DND-41 (cell line): ENCODE measurements around the gene ESR2.
"Not testable (repeated sequence)": the region's sequence is repeated elsewhere in the genome, so short reads cannot be mapped to it uniquely, and the experiment has no call there.

Source experiments
- ATAC-seq: fragments of 200-7000 bp; cut with Tn5 transposase; 3 replicates; pipeline ENCODE4 v1.9.1; 2021; ENCODE audit warnings: low read depth; ENCODE audit not compliant: insufficient read depth
- DNase-seq: peaks from one replicate; pipeline ENCODE4 v3.0.0-alpha.2; 2020
- H2AFZ ChIP-seq: 2 replicates; pipeline ENCODE4 v1.6.0; 2012; ENCODE audit warnings: low read depth, low read length
- H3K27ac ChIP-seq: 2 replicates; pipeline ENCODE4 v1.5.1; 2012; ENCODE audit warnings: low read length, inconsistent platforms
- H3K27me3 ChIP-seq: fragments of 200-600 bp; sonication (generic); 2 replicates; pipeline ENCODE4 v1.6.0; 2012; ENCODE audit warnings: low read length, mild to moderate bottlenecking, inconsistent platforms; ENCODE audit not compliant: insufficient read depth, poor library complexity
- H3K36me3 ChIP-seq: 2 replicates; pipeline ENCODE4 v1.5.1; 2012; ENCODE audit warnings: low read length, inconsistent platforms; ENCODE audit not compliant: insufficient read depth
- H3K4me1 ChIP-seq: 2 replicates; pipeline ENCODE4 v1.5.1; 2012; ENCODE audit warnings: mild to moderate bottlenecking, low read length; ENCODE audit not compliant: insufficient read depth
- H3K4me2 ChIP-seq: 2 replicates; pipeline ENCODE4 v1.6.0; 2012; ENCODE audit warnings: mild to moderate bottlenecking, moderate library complexity, low read length, inconsistent platforms; ENCODE audit not compliant: insufficient read depth
- H3K4me3 ChIP-seq, 2 experiments: fragments of 200-600 bp in 1 of 2; shearing (Covaris generic) in 1 of 2; 2 replicates each; pipeline ENCODE4 v1.5.1; 2012 to 2016; ENCODE audit warnings: inconsistent platforms in 2 of 2, low read length in 2 of 2, mild to moderate bottlenecking in 2 of 2, low read depth in 1 of 2, moderate library complexity in 1 of 2
- H3K79me2 ChIP-seq: 2 replicates; pipeline ENCODE4 v1.6.0; 2012; ENCODE audit warnings: low read length, inconsistent platforms; ENCODE audit not compliant: insufficient read depth
- H3K9ac ChIP-seq: 2 replicates; pipeline ENCODE4 v1.6.0; 2012; ENCODE audit warnings: low read depth, mild to moderate bottlenecking, inconsistent platforms, low read length, moderate library complexity
- H3K9me3 ChIP-seq: 2 replicates; pipeline ENCODE4 v1.5.1; 2012; ENCODE audit warnings: low read length, moderate library complexity, mild to moderate bottlenecking, inconsistent platforms; ENCODE audit not compliant: insufficient read depth, severe bottlenecking
- H4K20me1 ChIP-seq: 2 replicates; pipeline ENCODE4 v1.6.0; 2012; ENCODE audit warnings: low read length; ENCODE audit not compliant: insufficient read depth
- CTCF ChIP-seq: IDR thresholded peaks from 2 replicates; pipeline ENCODE4 v1.5.1; 2012; ENCODE audit warnings: borderline replicate concordance, low read length, moderate library complexity, mild to moderate bottlenecking; ENCODE audit not compliant: poor library complexity, severe bottlenecking; ENCODE audit errors: extremely low read depth
- EZH2 ChIP-seq: IDR thresholded peaks from 3 replicates; pipeline ENCODE4 v1.6.1; 2012; ENCODE audit warnings: borderline replicate concordance, low read depth, mild to moderate bottlenecking, moderate library complexity, low read length, inconsistent platforms; ENCODE audit not compliant: severe bottlenecking

Gene ESR2

GRCh38 chr14:64118892-64119291 lies 175.3 kb downstream of the ESR2 start:
- H3K4me2 ChIP-seq: no peak overlapping the region
- no peaks in the 10 kb centered on the region for H4K20me1 ChIP-seq
- peaks cover 72% of the 10 kb centered on the region for H3K36me3 ChIP-seq
- no peak for DNase-seq
- TF ChIP-seq EZH2 (no peak), CTCF (no peak)
- no peak overlapping the region for H3K27ac ChIP-seq
- H3K27me3 ChIP-seq: no peaks in the 10 kb centered on the region
- no peak overlapping the region for H2AFZ ChIP-seq
- H3K9me3 ChIP-seq: no peaks in the 10 kb centered on the region
- H3K79me2 ChIP-seq: no peaks in the 10 kb centered on the region
- H3K9ac ChIP-seq: no peak overlapping the region
- no peak for ATAC-seq
- H3K4me1 ChIP-seq: no peaks in the 10 kb centered on the region
- H3K4me3 ChIP-seq: no peak overlapping the region

- H3K9ac ChIP-seq, H3K4me2 ChIP-seq, DNase-seq, H2AFZ ChIP-seq, H3K4me1 ChIP-seq, H3K27me3 ChIP-seq, H3K27ac ChIP-seq, H3K9me3 ChIP-seq, H3K79me2 ChIP-seq, ATAC-seq, H3K4me3 ChIP-seq, H4K20me1 ChIP-seq: not testable (repeated sequence)
- H3K36me3 ChIP-seq: peaks cover 70% of the 10 kb centered on the region
Measured at GRCh38 chr14:64118403-64118742, 175.8 kb downstream of the ESR2 start.

- no peak for TF ChIP-seq EZH2
- TF ChIP-seq CTCF: no peak
- DNase-seq (no peak), ATAC-seq (no peak)
- no peak overlapping the region for H2AFZ ChIP-seq
- H3K27ac ChIP-seq: no peak overlapping the region
- H3K4me1 ChIP-seq: no peaks in the 10 kb centered on the region
- no peak overlapping the region for H3K9ac ChIP-seq
- H3K79me2 ChIP-seq: no peaks in the 10 kb centered on the region
- no peaks in the 10 kb centered on the region for H3K9me3 ChIP-seq
- peaks cover 70% of the 10 kb centered on the region for H3K36me3 ChIP-seq
- no peak overlapping the region for H3K4me3 ChIP-seq
- H3K27me3 ChIP-seq: no peaks in the 10 kb centered on the region
- H4K20me1 ChIP-seq: no peaks in the 10 kb centered on the region
- no peak overlapping the region for H3K4me2 ChIP-seq
Measured at GRCh38 chr14:64117671-64118402, 176.3 kb downstream of the ESR2 start.

GRCh38 chr14:64115401-64115800 lies 178.8 kb downstream of the ESR2 start:
- H2AFZ ChIP-seq: no peak overlapping the region

More at GRCh38 chr14:64115401-64115800, 178.8 kb downstream of the ESR2 start:
- Histone ChIP-seq H3K36me3 (peaks cover 70% of the 10 kb centered on the region), H3K79me2 (no peaks in the 10 kb centered on the region), H3K4me2 (no peak overlapping the region), H3K4me3 (no peak overlapping the region), H3K4me1 (no peaks in the 10 kb centered on the region), H3K27ac (no peak overlapping the region), H3K9ac (no peak overlapping the region), H4K20me1 (no peaks in the 10 kb centered on the region), H3K9me3 (no peaks in the 10 kb centered on the region), H3K27me3 (no peaks in the 10 kb centered on the region)
- no peak for TF ChIP-seq EZH2
- TF ChIP-seq CTCF: no peak
- ATAC-seq: no peak
- DNase-seq: no peak
